Type B pancreatic cell (in vitro differentiated cells): ENCODE data around the gene JAKMIP1. TPM values are rescaled to one million over a fixed set of nuclear protein-coding genes. Genes with fewer than 3 reads are reported as not detected.

Source experiments
- DNase-seq: peaks from one replicate; pipeline ENCODE4 v3.0.0; 2021; ENCODE audit warnings: mixed read lengths; ENCODE audit not compliant: unreplicated experiment; ENCODE audit errors: extremely low spot score
- H3K27ac Mint-ChIP-seq: 2 replicates; pipeline ENCODE4 v1.8.0; 2021; ENCODE audit warnings: mild to moderate bottlenecking, mixed read lengths
- H3K27me3 Mint-ChIP-seq: 2 replicates; pipeline ENCODE4 v1.8.0; 2021; ENCODE audit warnings: mixed read lengths
- H3K36me3 Mint-ChIP-seq: 2 replicates; pipeline ENCODE4 v1.8.0; 2021; ENCODE audit warnings: mixed read lengths
- H3K4me1 Mint-ChIP-seq: one replicate; pipeline ENCODE4 v1.8.0; 2021; ENCODE audit warnings: mixed read lengths; ENCODE audit not compliant: unreplicated experiment
- H3K4me3 Mint-ChIP-seq: 2 replicates; pipeline ENCODE4 v1.8.0; 2021; ENCODE audit warnings: mild to moderate bottlenecking, mixed read lengths
- H3K9me3 Mint-ChIP-seq: 2 replicates; pipeline ENCODE4 v1.8.0; 2021; ENCODE audit warnings: mixed read lengths
- total RNA-seq: library from RNA; stranded (reverse); gene quantifications from 2 replicates; pipeline ENCODE4 v1.2.1, GENCODE V29; 2021; ENCODE audit warnings: low replicate concordance
- TF ChIP-seq, protein P1 (sequence below): fragments of 200-600 bp; sonication (generic); conservative IDR thresholded peaks from 2 replicates; pipeline ENCODE4 v1.5.0; 2021; ENCODE audit warnings: antibody characterized with exemption, mild to moderate bottlenecking

The JAKMIP1 gene
- total RNA-seq, 1 donor from 2014 or later = 0.89 TPM

- no peak for DNase-seq
Measured at GRCh38 chr4:6114181-6114580, 86.2 kb downstream of the JAKMIP1 start.

GRCh38 chr4:6113641-6114040 lies 86.7 kb downstream of the JAKMIP1 start:
- H3K9me3 Mint-ChIP-seq = no peaks in the 10 kb centered on the region
- TF ChIP-seq, protein P1, sequence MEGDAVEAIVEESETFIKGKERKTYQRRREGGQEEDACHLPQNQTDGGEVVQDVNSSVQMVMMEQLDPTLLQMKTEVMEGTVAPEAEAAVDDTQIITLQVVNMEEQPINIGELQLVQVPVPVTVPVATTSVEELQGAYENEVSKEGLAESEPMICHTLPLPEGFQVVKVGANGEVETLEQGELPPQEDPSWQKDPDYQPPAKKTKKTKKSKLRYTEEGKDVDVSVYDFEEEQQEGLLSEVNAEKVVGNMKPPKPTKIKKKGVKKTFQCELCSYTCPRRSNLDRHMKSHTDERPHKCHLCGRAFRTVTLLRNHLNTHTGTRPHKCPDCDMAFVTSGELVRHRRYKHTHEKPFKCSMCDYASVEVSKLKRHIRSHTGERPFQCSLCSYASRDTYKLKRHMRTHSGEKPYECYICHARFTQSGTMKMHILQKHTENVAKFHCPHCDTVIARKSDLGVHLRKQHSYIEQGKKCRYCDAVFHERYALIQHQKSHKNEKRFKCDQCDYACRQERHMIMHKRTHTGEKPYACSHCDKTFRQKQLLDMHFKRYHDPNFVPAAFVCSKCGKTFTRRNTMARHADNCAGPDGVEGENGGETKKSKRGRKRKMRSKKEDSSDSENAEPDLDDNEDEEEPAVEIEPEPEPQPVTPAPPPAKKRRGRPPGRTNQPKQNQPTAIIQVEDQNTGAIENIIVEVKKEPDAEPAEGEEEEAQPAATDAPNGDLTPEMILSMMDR = no peak
- H3K4me1 Mint-ChIP-seq = peaks cover 7% of the 10 kb centered on the region
- H3K27ac Mint-ChIP-seq = no peak overlapping the region
- no peak for DNase-seq
- no peak overlapping the region for H3K4me3 Mint-ChIP-seq
- H3K27me3 Mint-ChIP-seq = peaks cover 40% of the 10 kb centered on the region
- H3K36me3 Mint-ChIP-seq = no peaks in the 10 kb centered on the region

More at GRCh38 chr4:6114181-6114580, 86.2 kb downstream of the JAKMIP1 start:
- no peaks in the 10 kb centered on the region for H3K36me3 Mint-ChIP-seq
- no peak overlapping the region for H3K27ac Mint-ChIP-seq
- peaks cover 7% of the 10 kb centered on the region for H3K4me1 Mint-ChIP-seq
- TF ChIP-seq, protein P1 = no peak
- H3K4me3 Mint-ChIP-seq = no peak overlapping the region
- no peaks in the 10 kb centered on the region for H3K9me3 Mint-ChIP-seq
- peaks cover 41% of the 10 kb centered on the region for H3K27me3 Mint-ChIP-seq

- Mint-ChIP-seq H3K4me3 (no peak overlapping the region), H3K27me3 (peaks cover 36% of the 10 kb centered on the region), H3K27ac (no peak overlapping the region), H3K36me3 (no peaks in the 10 kb centered on the region), H3K4me1 (peaks cover 7% of the 10 kb centered on the region), H3K9me3 (no peaks in the 10 kb centered on the region)
- TF ChIP-seq, protein P1 = no peak
- no peak for DNase-seq
Measured at GRCh38 chr4:6112606-6113290, 87.6 kb downstream of the JAKMIP1 start.

- H3K27me3 Mint-ChIP-seq = peaks cover 33% of the 10 kb centered on the region
- H3K4me3 Mint-ChIP-seq = no peak overlapping the region
- DNase-seq = no peak
Measured at GRCh38 chr4:6111354-6111960, 88.9 kb downstream of the JAKMIP1 start.

DNA sequence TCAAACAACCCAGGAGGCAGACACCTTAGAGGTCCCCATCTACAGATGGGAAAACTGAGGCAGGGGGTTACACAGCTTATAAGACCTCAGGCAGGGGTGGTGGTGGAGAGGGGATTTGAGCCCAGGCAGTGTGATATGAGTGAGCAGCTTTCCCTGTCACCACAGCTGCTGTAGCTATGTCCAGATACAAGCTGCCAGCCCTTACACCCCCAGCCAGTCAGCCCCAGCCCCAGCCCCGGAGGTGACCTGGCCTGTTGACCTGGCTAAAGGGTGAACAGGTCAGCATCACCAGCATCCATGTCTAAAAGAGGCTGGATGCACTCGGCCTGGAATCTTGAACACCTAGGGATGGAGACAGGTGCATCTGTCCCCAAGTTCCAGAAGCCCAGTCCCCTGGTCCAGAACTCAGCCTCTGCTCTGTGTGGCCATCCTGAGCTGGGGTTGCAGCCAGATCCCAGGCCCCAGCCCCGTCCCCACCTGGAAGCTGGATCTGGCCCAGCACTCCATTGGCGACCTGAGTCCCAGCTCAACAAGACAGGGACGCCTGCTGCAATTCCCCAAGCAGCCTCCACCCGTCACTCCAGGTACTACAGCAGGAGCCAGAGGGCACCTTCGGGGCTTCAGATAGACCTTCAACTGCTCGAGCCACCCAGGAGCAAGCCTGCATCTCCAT lies 89.5 kb downstream of the JAKMIP1 start:
- Mint-ChIP-seq H3K27me3 (peaks cover 33% of the 10 kb centered on the region), H3K36me3 (no peaks in the 10 kb centered on the region), H3K27ac (no peak overlapping the region), H3K4me1 (peaks cover 7% of the 10 kb centered on the region), H3K4me3 (no peak overlapping the region), H3K9me3 (no peaks in the 10 kb centered on the region)
- TF ChIP-seq, protein P1 = no peak
- DNase-seq = no peak

More at GRCh38 chr4:6111354-6111960, 88.9 kb downstream of the JAKMIP1 start:
- Mint-ChIP-seq H3K27ac (no peak overlapping the region), H3K4me1 (peaks cover 4% of the 10 kb centered on the region), H3K36me3 (no peaks in the 10 kb centered on the region), H3K9me3 (no peaks in the 10 kb centered on the region)
- TF ChIP-seq, protein P1 = no peak
